Testis (tissue), 3 donors: ENCODE data around the gene RPL22. TPM values are rescaled to one million over a fixed set of nuclear protein-coding genes. Genes with fewer than 3 reads are reported as not detected.

ENCODE experiments used
- DNase-seq: peaks from one replicate; pipeline ENCODE4 v3.0.0-alpha.2; 2019
- H3K27ac ChIP-seq, 2 donors: fragments of 200-600 bp; sonication (generic); one replicate each; pipeline ENCODE4 v1.5.1; 2019
- H3K27me3 ChIP-seq: fragments of 200-600 bp; sonication (generic); one replicate; pipeline ENCODE4 v1.5.1; 2019
- H3K36me3 ChIP-seq: fragments of 200-600 bp; sonication (generic); one replicate; pipeline ENCODE4 v1.5.1; 2017; ENCODE audit warnings: low read depth; ENCODE audit errors: missing control alignments
- H3K4me1 ChIP-seq: fragments of 200-600 bp; sonication (generic); one replicate; pipeline ENCODE4 v1.5.1; 2019
- H3K4me3 ChIP-seq, 2 donors: fragments of 200-600 bp; sonication (generic); one replicate each; pipeline ENCODE4 v1.5.1; 2017 to 2019
- H3K9me3 ChIP-seq: fragments of 200-600 bp; sonication (generic); one replicate; pipeline ENCODE4 v1.5.1; 2017
- POLR2A ChIP-seq: fragments of 450-650 bp; IDR thresholded peaks from one replicate; pipeline ENCODE4 v1.6.1; 2017; ENCODE audit warnings: antibody characterized with exemption, mild to moderate bottlenecking, moderate library complexity
- WGBS, 2 donors: methylation state at CpG; one replicate each; pipeline ENCODE4 v1.1.5; 2018; 5-methylcytosine and 5-hydroxymethylcytosine counted together
- intact Hi-C: fragments of 100-400 bp; cut with DNase I; formaldehyde crosslinking; loops from one replicate; pipeline ENCODE4 v1.15.1; 2023; ENCODE audit warnings: low total_unique reads
- polyA plus RNA-seq: library from polyadenylated mRNA; stranded (reverse); fragments of 350-450 nt; fragmentation: Illumina TruSeq; extraction: RNeasy Lipid Tissue Mini Kit (QIAGEN cat#74804); gene quantifications from one replicate; pipeline ENCODE4 v1.2.3, GENCODE V29; 2014; ENCODE audit warnings: low read depth, low replicate concordance; ENCODE audit not compliant: insufficient read depth
- total RNA-seq, 2 donors: library from RNA; depleted of rRNA; stranded (reverse); fragments of >200 nt; gene quantifications; one replicate each; pipeline ENCODE4 v1.2.3, GENCODE V29; 2016
- TF ChIP-seq, protein P1 (sequence below), 3 experiments: fragments of 450-650 bp in 2 of 3; fragments of 200-600 bp in 1 of 3; sonication (generic) in 1 of 3; IDR thresholded peaks; one replicate each; pipeline ENCODE4 v1.5.1; 2016 to 2019; ENCODE audit warnings: antibody characterized with exemption in 3 of 3, mild to moderate bottlenecking in 2 of 3, moderate library complexity in 1 of 3

Gene RPL22
- total and polyA plus RNA-seq, 3 donors from 2014 or later: 95.1 to 319 (median 99.9) TPM

DNA sequence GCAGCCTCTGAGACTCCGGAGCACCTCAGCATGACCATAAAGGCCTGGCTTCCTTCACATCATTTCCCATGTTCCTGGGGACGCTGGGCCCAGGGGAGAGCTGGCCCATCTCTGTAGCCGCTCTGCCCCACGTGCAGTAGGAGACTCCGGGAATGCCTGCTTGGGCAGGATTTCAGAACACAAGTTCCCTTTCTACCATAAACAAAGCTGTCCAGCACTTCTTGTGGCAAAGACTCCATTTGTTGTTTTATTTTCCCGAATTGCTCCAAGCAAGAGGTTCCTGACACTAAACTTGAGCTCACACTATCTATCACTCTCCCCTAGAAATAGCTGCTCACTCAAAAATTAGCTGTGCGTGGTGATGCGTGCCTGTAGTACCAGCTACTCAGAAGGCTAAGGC is 41.2 kb downstream of the RPL22 start:
- 84 to 89% methylated on average over 7 to 8 of the region's 8 CpGs for WGBS, 2 donors
- no peak for DNase-seq
- H3K36me3 ChIP-seq: no peaks in the 10 kb centered on the region
- no peaks in the 10 kb centered on the region for H3K4me1 ChIP-seq
- no peak overlapping the region for H3K27ac ChIP-seq
- TF ChIP-seq POLR2A: no peak
- TF ChIP-seq, protein P1, sequence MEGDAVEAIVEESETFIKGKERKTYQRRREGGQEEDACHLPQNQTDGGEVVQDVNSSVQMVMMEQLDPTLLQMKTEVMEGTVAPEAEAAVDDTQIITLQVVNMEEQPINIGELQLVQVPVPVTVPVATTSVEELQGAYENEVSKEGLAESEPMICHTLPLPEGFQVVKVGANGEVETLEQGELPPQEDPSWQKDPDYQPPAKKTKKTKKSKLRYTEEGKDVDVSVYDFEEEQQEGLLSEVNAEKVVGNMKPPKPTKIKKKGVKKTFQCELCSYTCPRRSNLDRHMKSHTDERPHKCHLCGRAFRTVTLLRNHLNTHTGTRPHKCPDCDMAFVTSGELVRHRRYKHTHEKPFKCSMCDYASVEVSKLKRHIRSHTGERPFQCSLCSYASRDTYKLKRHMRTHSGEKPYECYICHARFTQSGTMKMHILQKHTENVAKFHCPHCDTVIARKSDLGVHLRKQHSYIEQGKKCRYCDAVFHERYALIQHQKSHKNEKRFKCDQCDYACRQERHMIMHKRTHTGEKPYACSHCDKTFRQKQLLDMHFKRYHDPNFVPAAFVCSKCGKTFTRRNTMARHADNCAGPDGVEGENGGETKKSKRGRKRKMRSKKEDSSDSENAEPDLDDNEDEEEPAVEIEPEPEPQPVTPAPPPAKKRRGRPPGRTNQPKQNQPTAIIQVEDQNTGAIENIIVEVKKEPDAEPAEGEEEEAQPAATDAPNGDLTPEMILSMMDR (IDR thresholded peaks at IDR 0.05): no peak
- no peaks in the 10 kb centered on the region for H3K9me3 ChIP-seq
- H3K4me3 ChIP-seq: no peak overlapping the region
- intact Hi-C loops: no loop called here
- H3K27me3 ChIP-seq: no peaks in the 10 kb centered on the region

DNA sequence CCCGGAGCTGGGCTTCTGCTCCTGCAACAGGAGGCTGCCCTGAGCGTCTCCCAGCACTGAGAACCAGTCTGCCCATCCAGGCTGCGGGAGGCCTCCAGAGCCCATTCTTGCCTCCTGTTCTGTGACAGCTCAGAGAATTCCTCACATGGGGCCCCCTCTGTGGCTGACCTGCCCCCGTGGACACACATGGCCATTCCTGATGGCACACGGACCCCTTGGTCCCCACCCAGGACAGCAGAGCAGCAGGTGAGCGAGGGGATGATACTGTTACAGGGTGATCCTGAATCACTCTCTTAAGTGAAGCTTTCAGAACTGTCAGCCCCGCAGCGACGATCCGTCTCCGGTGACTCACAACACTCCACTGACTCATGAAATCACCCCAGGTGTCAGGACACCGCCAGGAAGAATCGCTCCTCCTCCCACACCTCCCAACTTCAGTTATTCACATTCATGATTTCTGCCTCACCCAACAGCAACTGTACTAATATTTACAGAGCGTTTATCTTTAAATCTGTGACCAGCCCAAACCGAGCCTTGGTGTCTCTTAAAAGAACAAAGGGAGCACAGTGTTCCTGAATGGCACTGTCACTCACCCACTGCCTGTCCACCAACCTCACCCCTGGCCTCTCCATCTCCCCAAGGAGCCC is 41.7 kb downstream of the RPL22 start:
- H3K4me3 ChIP-seq: no peak overlapping the region
- H3K36me3 ChIP-seq: no peaks in the 10 kb centered on the region
- H3K4me1 ChIP-seq: no peaks in the 10 kb centered on the region
- no peak for DNase-seq
- 72 to 74% methylated on average over 10 to 15 of the region's 15 CpGs for WGBS, 2 donors
- no peak overlapping the region for H3K27ac ChIP-seq
- no peaks in the 10 kb centered on the region for H3K27me3 ChIP-seq
- no peaks in the 10 kb centered on the region for H3K9me3 ChIP-seq
- intact Hi-C loops: no loop called here
- TF ChIP-seq, protein P1 (IDR thresholded peaks at IDR 0.05): no peak
- TF ChIP-seq POLR2A: no peak

DNA sequence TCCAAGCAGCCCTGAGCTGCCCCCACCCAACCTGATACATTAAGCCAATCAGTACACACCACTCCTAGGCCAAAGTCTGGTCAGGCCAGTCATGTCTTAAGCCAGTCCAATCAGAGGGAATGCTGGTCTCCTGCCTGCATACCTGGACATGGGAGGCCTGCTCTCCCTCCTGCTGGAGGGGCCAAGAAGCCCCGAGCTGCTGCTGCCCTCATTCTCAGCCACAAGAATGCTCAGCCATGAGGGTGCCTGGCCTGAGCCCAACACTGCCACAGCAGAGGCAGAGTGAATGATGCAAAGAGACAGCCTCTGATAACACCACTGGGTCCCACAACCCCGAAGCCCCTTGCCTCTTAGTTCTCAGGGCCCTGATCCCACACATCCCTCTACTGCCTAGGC is 42.3 kb downstream of the RPL22 start:
- no peak for TF ChIP-seq POLR2A
- TF ChIP-seq, protein P1 (IDR thresholded peaks at IDR 0.05): no peak
- Histone ChIP-seq H3K27ac (no peak overlapping the region), H3K4me3 (no peak overlapping the region), H3K27me3 (no peaks in the 10 kb centered on the region), H3K4me1 (no peaks in the 10 kb centered on the region), H3K9me3 (no peaks in the 10 kb centered on the region), H3K36me3 (no peaks in the 10 kb centered on the region)
- 76% methylated on average over 2 of the region's 2 CpGs; no CpG with 5 or more reads in 1 of the 2 donors for WGBS, 2 donors
- DNase-seq: no peak
- intact Hi-C loops: no loop called here

DNA sequence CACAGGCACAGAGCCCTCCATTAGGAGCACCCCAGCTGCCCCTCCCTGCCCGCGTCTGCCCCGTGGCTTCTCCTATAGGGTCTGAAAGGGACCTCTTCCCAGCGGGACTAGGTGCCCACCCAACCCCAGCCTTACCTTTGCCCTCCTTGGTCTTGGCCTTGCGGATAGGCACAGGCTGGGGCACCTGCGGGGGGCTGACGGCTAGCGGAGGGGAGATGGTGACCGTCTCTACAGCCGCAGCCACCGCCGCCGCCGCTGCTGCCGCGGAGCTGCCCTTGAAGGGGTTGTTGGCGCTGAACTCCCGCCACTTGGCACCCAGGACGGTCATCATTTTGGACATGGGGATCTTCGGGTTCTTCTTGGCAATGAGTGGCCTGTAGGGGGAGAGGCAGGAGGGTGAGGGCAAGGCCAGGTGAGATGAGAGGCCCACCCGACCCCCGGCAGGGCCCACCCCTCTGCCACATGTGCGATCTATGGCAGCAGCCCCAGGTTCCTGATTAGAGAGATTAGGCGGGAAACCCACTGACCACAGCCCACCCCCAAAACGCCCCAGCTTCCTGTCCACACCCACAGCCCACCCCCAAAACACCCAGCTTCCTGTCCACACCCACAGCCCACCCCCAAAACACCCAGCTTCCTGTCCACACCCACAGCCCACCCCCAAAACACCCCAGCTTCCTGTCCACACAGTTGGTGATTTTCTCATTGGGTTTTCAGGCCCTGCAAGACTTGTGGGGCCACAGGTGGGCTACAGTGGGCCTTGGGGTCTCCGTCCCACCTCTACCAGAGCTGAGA is 44.7 kb downstream of the RPL22 start:
- WGBS, 2 donors: 86 to 92% methylated on average over 16 to 23 of the region's 26 CpGs
- Histone ChIP-seq H3K9me3 (no peaks in the 10 kb centered on the region), H3K27me3 (no peaks in the 10 kb centered on the region), H3K4me3 (no peak overlapping the region), H3K4me1 (no peaks in the 10 kb centered on the region), H3K36me3 (no peaks in the 10 kb centered on the region), H3K27ac (no peak overlapping the region)
- DNase-seq: no peak
- intact Hi-C loops: no loop called here
- no peak for TF ChIP-seq POLR2A
- TF ChIP-seq, protein P1 (IDR thresholded peaks at IDR 0.05): no peak
